ENCODE results near the gene AAMDC. TPM values are rescaled to one million over a fixed set of nuclear protein-coding genes. Genes with fewer than 3 reads are reported as not detected.
"Not testable (repeated sequence)": the region's sequence is repeated elsewhere in the genome, so short reads cannot be mapped to it uniquely, and the experiment has no call there.

Gene AAMDC
- total RNA-seq, 1 experiment from 2014 or later = 21.1 TPM

DNA sequence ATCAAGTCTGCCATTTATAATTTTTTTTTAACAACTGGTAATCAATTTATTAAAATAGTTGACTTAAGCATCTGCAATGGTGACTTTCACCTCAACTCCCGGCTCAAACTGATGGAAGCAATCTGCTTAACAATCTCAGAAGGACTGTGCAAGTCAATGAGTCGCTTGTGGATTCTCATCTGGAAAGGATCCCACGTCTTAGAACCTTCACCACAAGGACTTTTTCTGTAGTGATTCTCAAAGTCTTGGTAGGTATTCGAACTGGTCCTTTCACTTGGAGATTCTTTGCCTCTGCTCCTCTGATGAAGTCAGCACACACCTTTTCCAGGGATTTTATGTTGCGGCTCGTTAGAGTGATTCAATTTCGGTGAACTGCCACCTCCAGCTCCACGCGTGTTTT is 7.7 kb upstream of the AAMDC start:
- no peaks in the 10 kb centered on the region for H3K27me3 ChIP-seq
- peaks cover 19% of the 10 kb centered on the region for H3K9me3 ChIP-seq
- H3K36me3 ChIP-seq = peaks cover 33% of the 10 kb centered on the region
- H3K4me3 ChIP-seq = no peak overlapping the region
- DNase-seq = no peak

GRCh38 chr11:77814848-77815247 is 6.1 kb upstream of the AAMDC start:
- no peak for DNase-seq
- Histone ChIP-seq H3K4me3 (no peak overlapping the region), H3K36me3 (peaks cover 31% of the 10 kb centered on the region), H3K9me3 (peaks cover 19% of the 10 kb centered on the region), H3K27me3 (no peaks in the 10 kb centered on the region)

DNA sequence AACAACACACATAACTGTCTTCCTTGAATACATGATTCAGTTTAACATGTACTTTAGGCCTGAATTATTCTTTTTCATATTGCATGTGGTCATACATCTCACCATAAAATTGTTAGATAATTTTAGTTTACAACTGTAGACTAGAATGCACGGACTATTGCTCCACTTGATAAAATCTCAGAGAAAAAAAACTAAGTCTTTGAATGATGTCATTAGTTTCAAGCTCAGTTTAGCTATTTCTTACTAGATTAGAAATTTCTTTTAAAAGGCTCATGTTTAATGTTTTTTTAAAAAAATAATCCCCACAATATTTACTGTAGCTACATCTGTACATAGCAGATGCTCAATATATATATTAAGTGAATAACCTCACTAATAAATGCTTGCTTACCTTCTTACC is 5.5 kb upstream of the AAMDC start:
- Histone ChIP-seq H3K36me3 (peaks cover 28% of the 10 kb centered on the region), H3K4me3 (no peak overlapping the region), H3K9me3 (peaks cover 19% of the 10 kb centered on the region), H3K27me3 (no peaks in the 10 kb centered on the region)
- no peak for DNase-seq

DNA sequence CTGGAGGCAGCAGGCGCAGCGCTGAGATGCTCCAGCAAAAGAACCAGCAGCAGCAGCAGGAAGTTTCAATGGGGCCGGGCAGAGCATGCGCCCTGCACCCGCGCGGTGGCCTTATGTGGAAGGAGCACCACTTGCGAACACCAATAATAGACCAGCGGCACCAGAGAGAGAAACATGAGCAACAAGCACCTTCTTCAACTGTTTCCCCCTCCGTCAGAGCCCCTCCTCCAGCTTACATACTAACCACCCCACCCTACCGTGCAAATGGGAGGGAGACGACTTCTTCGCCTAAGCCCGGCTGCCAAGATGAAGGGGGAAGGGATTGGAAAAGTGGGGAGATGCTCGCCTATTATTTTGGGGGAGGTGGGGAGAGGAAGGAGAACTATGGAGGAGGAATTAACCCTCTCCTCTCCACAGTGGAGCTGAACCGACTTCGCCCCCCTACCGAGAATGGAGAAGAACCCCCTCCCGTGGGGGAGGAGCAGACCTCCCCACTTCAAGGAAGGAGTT is 1.5 kb upstream of the AAMDC start:
- H3K9me3 ChIP-seq = peaks cover 17% of the 10 kb centered on the region
- H3K27me3 ChIP-seq = no peaks in the 10 kb centered on the region
- H3K36me3 ChIP-seq = peaks cover 2% of the 10 kb centered on the region; the same call in 1 of the 2 replicates
- peak; percentile 80 for DNase-seq
- peak overlapping the region; percentile 95 for H3K4me3 ChIP-seq

GRCh38 chr11:77819921-77820564 is 901 bp upstream of the AAMDC start:
- Histone ChIP-seq H3K9me3 (peaks cover 11% of the 10 kb centered on the region), H3K36me3 (peaks cover 2% of the 10 kb centered on the region; the same call in 1 of the 2 replicates), H3K27me3 (no peaks in the 10 kb centered on the region), H3K4me3 (peak overlapping the region; percentile 95)
- DNase-seq = peak; percentile 53

DNA sequence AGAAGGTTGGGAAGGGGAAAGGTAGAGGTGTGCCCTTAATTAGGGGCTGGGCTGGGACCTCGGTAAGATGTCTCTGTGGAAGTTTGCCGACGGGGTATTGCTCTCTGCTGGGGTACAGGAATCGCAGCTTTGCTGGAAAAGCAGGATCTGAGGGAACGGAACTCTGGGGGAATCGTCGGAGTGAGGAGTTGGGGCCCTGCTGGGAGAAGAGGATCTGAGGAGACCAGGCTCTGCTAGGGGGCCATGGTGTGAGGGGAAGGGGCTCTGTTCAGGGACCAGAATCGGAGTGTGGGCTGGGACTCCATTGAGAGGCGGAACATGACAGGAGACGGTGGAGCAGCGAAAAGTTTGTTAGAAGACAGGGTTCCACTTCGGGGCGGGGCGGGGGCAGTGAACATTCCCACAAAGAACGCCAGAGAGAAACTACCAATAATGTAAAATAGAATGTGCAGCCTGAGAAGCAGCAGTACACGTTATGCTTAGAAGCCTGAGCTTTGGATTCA is 456 bp downstream of the AAMDC start:
- H3K36me3 ChIP-seq = peaks cover 2% of the 10 kb centered on the region; the same call in 1 of the 2 replicates
- peak; percentile 14 for DNase-seq
- no peaks in the 10 kb centered on the region for H3K27me3 ChIP-seq
- H3K9me3 ChIP-seq = peaks cover 4% of the 10 kb centered on the region; the same call in 1 of the 2 replicates
- peak overlapping the region; percentile 95 for H3K4me3 ChIP-seq

DNA sequence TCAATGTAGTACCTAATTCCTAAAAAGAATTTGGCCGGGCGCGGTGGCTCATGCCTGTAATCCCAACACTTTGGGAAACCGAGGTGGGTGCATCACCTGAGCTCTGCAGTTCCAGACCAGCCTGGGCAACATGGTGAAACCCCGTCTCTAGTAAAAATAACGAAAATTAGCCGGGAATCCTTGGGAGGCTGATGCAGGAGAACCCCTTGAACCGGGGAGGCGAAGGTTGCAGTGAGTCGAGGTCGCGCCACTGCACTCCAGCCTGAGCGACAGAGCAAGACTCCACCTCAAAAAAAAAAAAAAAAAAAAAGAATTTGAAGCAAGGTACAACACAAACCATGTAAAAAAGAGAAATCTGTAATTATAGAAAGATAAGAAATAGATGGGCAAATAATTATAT is 1.2 kb downstream of the AAMDC start:
- H3K27me3 ChIP-seq, H3K36me3 ChIP-seq, DNase-seq, H3K9me3 ChIP-seq: not testable (repeated sequence)
- H3K4me3 ChIP-seq = peak overlapping the region; percentile 95

GRCh38 chr11:77823775-77824174 is 2.8 kb downstream of the AAMDC start:
- Histone ChIP-seq H3K9me3 (no peaks in the 10 kb centered on the region), H3K36me3 (no peaks in the 10 kb centered on the region), H3K27me3 (no peaks in the 10 kb centered on the region), H3K4me3 (no peak overlapping the region)
- DNase-seq = no peak

- Histone ChIP-seq H3K9me3 (peaks cover 2% of the 10 kb centered on the region; the same call in 1 of the 2 replicates), H3K27me3 (no peaks in the 10 kb centered on the region), H3K4me3 (no peak overlapping the region)
Measured at GRCh38 chr11:77828926-77829325, 8.0 kb downstream of the AAMDC start.

GRCh38 chr11:77833302-77833701 is 12.4 kb downstream of the AAMDC start:
- no peaks in the 10 kb centered on the region for H3K27me3 ChIP-seq
- DNase-seq = no peak
- H3K36me3 ChIP-seq = no peaks in the 10 kb centered on the region
- peaks cover 2% of the 10 kb centered on the region; the same call in 1 of the 2 replicates for H3K9me3 ChIP-seq
- H3K4me3 ChIP-seq = no peak overlapping the region

More at GRCh38 chr11:77828926-77829325, 8.0 kb downstream of the AAMDC start:
- DNase-seq = no peak
- H3K36me3 ChIP-seq = no peaks in the 10 kb centered on the region

DNA sequence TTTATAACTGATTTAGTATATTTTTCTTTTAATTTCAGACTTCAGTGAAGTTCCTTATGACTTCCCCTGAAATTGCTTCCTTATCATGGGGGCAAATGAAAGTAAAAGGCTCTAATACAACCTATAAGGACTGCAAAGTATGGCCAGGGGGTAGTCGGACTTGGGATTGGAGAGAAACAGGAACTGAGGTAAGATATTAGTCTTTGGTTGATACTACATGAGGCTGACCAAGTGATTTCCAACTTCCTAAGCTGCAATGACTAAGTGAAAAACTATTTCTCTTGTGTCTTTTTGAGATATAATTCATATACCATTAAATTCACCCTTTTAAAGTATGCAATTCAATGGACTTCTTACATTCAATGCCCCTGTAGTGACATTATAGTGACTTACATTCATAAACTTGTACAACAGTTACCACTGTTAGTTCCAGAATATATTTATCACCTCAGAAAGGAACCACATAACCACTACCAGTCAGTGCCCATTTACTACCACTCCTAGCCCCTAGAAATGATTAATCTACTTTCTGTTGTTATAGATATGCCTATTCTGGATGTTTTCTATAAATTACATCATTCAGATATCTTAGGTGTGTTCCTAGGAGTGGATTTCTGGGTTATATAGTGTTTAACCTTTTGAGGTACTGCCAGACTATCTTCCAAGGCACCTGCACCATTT is 21.6 kb downstream of the AAMDC start:
- H3K36me3 ChIP-seq = peaks cover 5% of the 10 kb centered on the region; the same call in 1 of the 2 replicates
- H3K9me3 ChIP-seq = peaks cover 5% of the 10 kb centered on the region
- DNase-seq = no peak
- no peaks in the 10 kb centered on the region for H3K27me3 ChIP-seq
- H3K4me3 ChIP-seq = no peak overlapping the region

- H3K36me3 ChIP-seq, DNase-seq, H3K27me3 ChIP-seq, H3K9me3 ChIP-seq, H3K4me3 ChIP-seq: not testable (repeated sequence)
Measured at GRCh38 chr11:77843700-77844099, 22.8 kb downstream of the AAMDC start.

- Histone ChIP-seq H3K36me3 (peaks cover 12% of the 10 kb centered on the region), H3K27me3 (no peaks in the 10 kb centered on the region), H3K9me3 (peaks cover 9% of the 10 kb centered on the region), H3K4me3 (no peak overlapping the region)
- no peak for DNase-seq
Measured at GRCh38 chr11:77851503-77851902, 30.6 kb downstream of the AAMDC start.

DNA sequence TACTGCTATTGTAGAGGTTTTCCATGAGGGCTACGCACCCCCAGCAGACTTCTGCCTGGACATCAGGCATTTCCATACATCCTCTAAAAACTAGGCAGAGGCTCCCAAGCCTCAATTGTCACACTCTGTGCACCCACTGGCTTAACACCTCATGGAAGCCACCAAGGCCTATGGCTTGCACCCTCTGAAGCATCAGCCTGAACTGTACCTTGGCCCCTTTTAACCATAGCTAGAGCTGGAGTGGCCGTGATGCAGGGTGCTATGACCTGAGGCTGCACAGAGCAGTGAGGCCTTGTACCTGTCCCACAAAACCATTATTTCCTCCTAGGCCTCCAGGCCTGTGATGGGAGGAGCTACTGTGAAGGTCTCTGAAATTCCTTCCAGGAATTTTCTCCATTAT is 33.9 kb downstream of the AAMDC start:
- Histone ChIP-seq H3K4me3 (no peak overlapping the region), H3K36me3 (peaks cover 14% of the 10 kb centered on the region), H3K27me3 (no peaks in the 10 kb centered on the region), H3K9me3 (peaks cover 9% of the 10 kb centered on the region)
- no peak for DNase-seq

- H3K9me3 ChIP-seq, H3K27me3 ChIP-seq, DNase-seq, H3K4me3 ChIP-seq: not testable (repeated sequence)
- H3K36me3 ChIP-seq = peaks cover 10% of the 10 kb centered on the region
Measured at GRCh38 chr11:77857906-77858457, 37.0 kb downstream of the AAMDC start.

- not testable (repeated sequence) for H3K36me3 ChIP-seq, H3K4me3 ChIP-seq, DNase-seq, H3K9me3 ChIP-seq, H3K27me3 ChIP-seq
Measured at GRCh38 chr11:77861444-77861843, 40.5 kb downstream of the AAMDC start.

- Histone ChIP-seq H3K36me3 (no peaks in the 10 kb centered on the region; the same call in 1 of the 2 replicates), H3K27me3 (no peaks in the 10 kb centered on the region), H3K4me3 (no peak overlapping the region), H3K9me3 (no peaks in the 10 kb centered on the region)
- no peak for DNase-seq
Measured at GRCh38 chr11:77865805-77866204, 44.9 kb downstream of the AAMDC start.

All from MG63 (cell line).